Keratinocyte (primary cell): ENCODE measurements around the gene BANP.

Experiments
- CTCF ChIP-seq, 3 experiments: IDR thresholded peaks in 1 of 3; conservative IDR thresholded peaks in 1 of 3; optimal IDR thresholded peaks in 1 of 3; 2 replicates in 2 of 3; 3 replicates in 1 of 3; pipeline versions ENCODE3 to v1.5.1; 2011; ENCODE audit warnings: low read length in 3 of 3, mild to moderate bottlenecking in 3 of 3, moderate library complexity in 2 of 3, control low read depth in 1 of 3, inconsistent platforms in 1 of 3; ENCODE audit not compliant: insufficient read depth in 2 of 3; ENCODE audit errors: extremely low read depth in 1 of 3
- EZH2 ChIP-seq: IDR thresholded peaks from one replicate; pipeline ENCODE4 v1.6.1; 2012; ENCODE audit warnings: inconsistent platforms, mild to moderate bottlenecking, low read length, moderate library complexity

- TF ChIP-seq EZH2 (no peak), CTCF (optimal IDR thresholded peaks at IDR 0.05 in 1 of 3, IDR thresholded peaks at IDR 0.05 in 1 of 3, conservative IDR thresholded peaks at IDR 0.05 in 1 of 3; ENCODE audit: extremely low read depth in 1 of 3, insufficient read depth in 2 of 3, low read length in 3 of 3) (no peak)
Measured at GRCh38 chr16:88015806-88016140, 64.5 kb downstream of the BANP start.
